AG04449 (cell line): ENCODE results near the gene TADA2A.

Source experiments
- CTCF ChIA-PET: fragments of 350-600 bp; formaldehyde crosslinking; extraction: SDS; loops from one replicate; lab custom pipeline; 2021; ENCODE audit warnings: antibody characterized with exemption; lab: Yijun Ruan, JAX
- POLR2A ChIA-PET: fragments of 400-600, 350-600 bp; formaldehyde crosslinking; extraction: SDS; loops from one replicate; lab custom pipeline; 2020; ENCODE audit warnings: antibody characterized with exemption, inconsistent platforms; lab: Yijun Ruan, JAX
- DNase-seq: peaks from one replicate; pipeline ENCODE4 v3.0.0-alpha.2; 2010; ENCODE audit warnings: low read depth, low spot score
- H3K4me3 ChIP-seq: 2 replicates; pipeline ENCODE4 v1.5.1; 2011; ENCODE audit warnings: low read depth, mild to moderate bottlenecking, control low read depth, low read length
- CTCF ChIP-seq: IDR thresholded peaks from one replicate; pipeline ENCODE4 v1.5.1; 2011; ENCODE audit warnings: mild to moderate bottlenecking, moderate library complexity, low read length, control low read depth, inconsistent platforms; ENCODE audit not compliant: insufficient read depth; ENCODE audit errors: missing control alignments

The TADA2A gene

GRCh38 chr17:37384560-37385149 is 22.0 kb upstream of the TADA2A start:
- DNase-seq: no peak
- CTCF ChIA-PET: interaction anchor here (1.6 to 12.0 kb wide), 2 partner anchors 9 to 13 kb away, joined by 8 to 189 read pairs; partner anchors contain the start of gene C17orf78
- no peak for TF ChIP-seq CTCF
- POLR2A ChIA-PET: no interaction called here
- no peak overlapping the region for H3K4me3 ChIP-seq

- no peak overlapping the region for H3K4me3 ChIP-seq
- ChIA-PET POLR2A (no interaction called here), CTCF (interaction anchor here (1.6 to 12.0 kb wide), 2 partner anchors 10 to 12 kb away, joined by 8 to 189 read pairs; partner anchors contain the start of gene C17orf78)
- no peak for TF ChIP-seq CTCF
- no peak for DNase-seq
Observed at GRCh38 chr17:37385474-37385990, 21.2 kb upstream of the TADA2A start.

- ChIA-PET CTCF (interaction anchor here (1.6 to 12.0 kb wide), 3 partner anchors 11 to 12 kb away, joined by 8 to 189 read pairs (median 14); partner anchors contain the start of gene C17orf78), POLR2A (no interaction called here)
- DNase-seq: no peak
- H3K4me3 ChIP-seq: no peak overlapping the region
- TF ChIP-seq CTCF: no peak
Observed at GRCh38 chr17:37386462-37386861, 20.2 kb upstream of the TADA2A start.

- DNase-seq: peak; percentile 52
- ChIA-PET POLR2A (interaction anchor here (0.6 kb wide), 1 partner anchor 70 kb away, joined by 3 read pairs; no protein-coding TSS in a partner anchor), CTCF (interaction anchor here (0.5 to 12.0 kb wide), 5 partner anchors 10 to 905 kb away, joined by 3 to 189 read pairs (median 3); partner anchors contain the start of genes C17orf78 and SYNRG)
- no peak for TF ChIP-seq CTCF
- no peak overlapping the region for H3K4me3 ChIP-seq
Observed at GRCh38 chr17:37388266-37388665, 18.4 kb upstream of the TADA2A start.

- CTCF ChIA-PET: interaction anchor here (0.9 to 12.0 kb wide), 3 partner anchors 9 to 29 kb away, joined by 4 to 189 read pairs (median 14); partner anchors contain the start of gene C17orf78
- no peak for TF ChIP-seq CTCF
Observed at GRCh38 chr17:37389160-37389559, 17.5 kb upstream of the TADA2A start.

GRCh38 chr17:37391146-37391545 is 15.5 kb upstream of the TADA2A start:
- CTCF ChIA-PET: interaction anchor here (0.6 to 12.0 kb wide), 3 partner anchors 8 to 16 kb away, joined by 3 to 189 read pairs (median 3); partner anchors contain the start of gene C17orf78
- DNase-seq: peak; percentile 26
- TF ChIP-seq CTCF: no peak
- no peak overlapping the region for H3K4me3 ChIP-seq
- POLR2A ChIA-PET: no interaction called here

More at GRCh38 chr17:37389160-37389559, 17.5 kb upstream of the TADA2A start:
- DNase-seq: no peak
- POLR2A ChIA-PET: no interaction called here
- H3K4me3 ChIP-seq: no peak overlapping the region
